ENCODE results near the gene ZNF576.

Gene ZNF576

GRCh38 chr19:43598445-43599240, 2.2 kb downstream of the ZNF576 start:
- no peak for DNase-seq

- peak in 2 of 58 donors; percentile 3 to 7 for DNase-seq
Measured at GRCh38 chr19:43599635-43600295, 3.4 kb downstream of the ZNF576 start.

- peak in 4 of 58 donors; percentile 5 to 14 (median 9) for DNase-seq
Measured at GRCh38 chr19:43600326-43600725, 3.9 kb downstream of the ZNF576 start.

- peak in 12 of 58 donors; percentile 7 to 41 (median 21) for DNase-seq
Measured at GRCh38 chr19:43605875-43606568, 9.6 kb downstream of the ZNF576 start.

GRCh38 chr19:43606569-43607229, 10.3 kb downstream of the ZNF576 start:
- peak in 14 of 58 donors; percentile 4 to 75 (median 20) for DNase-seq

GRCh38 chr19:43607238-43608205, 11.1 kb downstream of the ZNF576 start:
- DNase-seq, result no peak

GRCh38 chr19:43609872-43610271, 13.5 kb downstream of the ZNF576 start:
- no peak for DNase-seq

- no peak for DNase-seq
Measured at GRCh38 chr19:43610493-43610892, 14.1 kb downstream of the ZNF576 start.

- no peak for DNase-seq
Measured at GRCh38 chr19:43611788-43612187, 15.4 kb downstream of the ZNF576 start, which contains the start of gene SRRM5. Gene SRRM5 (plus strand): TSS chr19:43612088. CDS start chr19:43612122, 34 bp downstream.

- no peak for DNase-seq
Measured at GRCh38 chr19:43612374-43612773, 16.0 kb downstream of the ZNF576 start.

GRCh38 chr19:43616306-43616705, 19.9 kb downstream of the ZNF576 start:
- no peak for DNase-seq

GRCh38 chr19:43616954-43617353, 20.6 kb downstream of the ZNF576 start:
- DNase-seq, result no peak

GRCh38 chr19:43618921-43619261, 22.5 kb downstream of the ZNF576 start:
- peak in 19 of 58 donors; percentile 48 to 80 (median 63) for DNase-seq

GRCh38 chr19:43619262-43620060, 23.1 kb downstream of the ZNF576 start, which contains the start of gene ZNF428:
Gene ZNF428 (minus strand): TSS chr19:43619629. CDS start chr19:43614304, 5,325 bp downstream.
- peak; percentile 77 to 99 (median 93) for DNase-seq

GRCh38 chr19:43620061-43621001, 23.9 kb downstream of the ZNF576 start:
- peak in 1 of 58 donors; percentile 50 for DNase-seq

GRCh38 chr19:43622070-43622469, 25.7 kb downstream of the ZNF576 start:
- no peak for DNase-seq

GRCh38 chr19:43622956-43623355, 26.6 kb downstream of the ZNF576 start:
- no peak for DNase-seq

Data from anterior cingulate cortex (tissue), 58 donors.